Body of pancreas (tissue), 4 donors: ENCODE results near the gene SMLR1. TPM values are rescaled to one million over a fixed set of nuclear protein-coding genes. Genes with fewer than 3 reads are reported as not detected.
A peak's percentile ranks its signal among the peaks of the same experiment; 100 is the strongest.

Experiments
- ATAC-seq: fragments of 150-250 bp; one replicate; pipeline ENCODE4 v1.9.1; 2016
- DNase-seq, 4 donors: peaks; one replicate each; pipeline ENCODE4 v3.0.0-alpha.2; 2019
- H3K27ac ChIP-seq, 4 donors: fragments of 200-600 bp; sonication (generic); 1 replicate in 3 of 4; 2 replicates in 1 of 4; pipeline versions ENCODE4 v1.5.1 to v1.6.1; 2016 to 2019; ENCODE audit warnings: mild to moderate bottlenecking in 1 of 4, mixed read lengths in 1 of 4, moderate library complexity in 1 of 4
- H3K27me3 ChIP-seq, 2 donors: fragments of 200-600 bp; sonication (generic); one replicate each; pipeline ENCODE4 v1.6.0; 2016; ENCODE audit warnings: mild to moderate bottlenecking in 1 of 2
- H3K36me3 ChIP-seq, 2 donors: fragments of 200-600 bp; sonication (generic); replicated peaks in 1 of 2; 2 replicates each; pipeline ENCODE4 v1.5.1; 2016; ENCODE audit warnings: low read depth in 2 of 2; ENCODE audit not compliant: insufficient read depth in 1 of 2
- H3K4me1 ChIP-seq: fragments of 200-600 bp; sonication (generic); one replicate; pipeline ENCODE4 v1.6.0; 2016
- H3K4me3 ChIP-seq, 2 donors: fragments of 200-600 bp; sonication (generic); 1 replicate in 1 of 2; 2 replicates in 1 of 2; pipeline ENCODE4 v1.5.1; 2016 to 2019
- H3K9me3 ChIP-seq, 3 donors: fragments of 200-600 bp; sonication (generic); 1 replicate in 2 of 3; 2 replicates in 1 of 3; pipeline ENCODE4 v1.5.1; 2016
- POLR2A ChIP-seq, 3 donors: fragments of 450-650 bp; IDR thresholded peaks; one replicate each; pipeline ENCODE4 v1.6.1; 2016; ENCODE audit warnings: antibody characterized with exemption in 3 of 3, mild to moderate bottlenecking in 2 of 3
- WGBS, 2 donors: methylation state at CpG; one replicate each; pipeline ENCODE4 v1.1.5; 2017; 5-methylcytosine and 5-hydroxymethylcytosine counted together
- intact Hi-C: fragments of 100-400 bp; cut with DNase I; formaldehyde crosslinking; loops from one replicate; pipeline ENCODE4 v1.15.1; 2023
- total RNA-seq, 2 donors: library from RNA; depleted of rRNA; stranded (reverse); fragments of >200 nt; gene quantifications; one replicate each; pipeline ENCODE4 v1.1.0, GENCODE V29; 2016
- TF ChIP-seq, protein P1 (sequence below), 7 experiments: fragments of 450-650 bp in 4 of 7; fragments of 200-600 bp in 3 of 7; sonication (generic) in 3 of 7; IDR thresholded peaks; one replicate each; pipeline ENCODE4 v1.5.1; 2016 to 2019; ENCODE audit warnings: antibody characterized with exemption in 7 of 7

SMLR1 gene
- total RNA-seq, 2 donors from 2014 or later = 0.52 TPM; not detected in 1

DNA sequence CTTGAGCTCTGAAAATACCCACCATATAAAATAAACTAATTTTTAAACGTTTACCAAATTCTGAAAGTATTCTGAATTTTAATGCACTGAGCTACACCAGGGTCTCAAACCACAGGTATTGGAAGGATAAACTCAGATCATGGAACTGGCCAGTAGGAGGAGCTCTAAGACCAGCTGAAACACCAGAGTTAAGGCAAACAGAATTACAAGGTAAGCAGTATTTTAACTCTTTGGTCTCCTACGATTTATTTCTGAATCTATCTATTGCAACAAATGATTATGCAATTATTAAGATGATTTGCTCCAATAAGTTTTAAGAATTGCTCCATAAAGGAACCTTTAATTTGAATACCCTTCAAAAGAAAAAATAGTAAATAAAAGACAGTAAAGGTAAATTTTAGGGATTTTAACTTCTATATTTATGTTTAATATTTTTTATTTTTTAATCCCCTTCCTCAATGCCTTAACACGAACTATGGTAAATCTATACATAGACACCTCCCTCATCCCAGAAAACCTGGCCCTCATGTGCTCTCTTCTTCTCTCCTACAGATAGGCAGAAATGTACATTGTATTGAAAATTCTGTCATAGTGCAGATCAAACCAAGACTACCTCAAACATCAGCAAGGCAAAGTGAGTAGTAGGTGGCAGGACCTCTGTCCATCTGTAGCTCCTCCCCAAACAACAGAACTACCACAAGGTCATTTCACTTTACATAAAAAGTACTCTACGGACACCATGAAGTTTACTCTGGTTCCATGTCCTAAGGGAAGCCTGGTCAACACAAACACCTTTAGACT lies 58.4 kb downstream of the SMLR1 start:
- peak; percentile 75 to 83 (median 77) for DNase-seq
- peak; percentile 93 for ATAC-seq
- Histone ChIP-seq H3K9me3 (no peaks in the 10 kb centered on the region), H3K4me1 (no peaks in the 10 kb centered on the region), H3K36me3 (no peaks in the 10 kb centered on the region), H3K27ac (no peak overlapping the region), H3K27me3 (no peaks in the 10 kb centered on the region), H3K4me3 (no peak overlapping the region)
- intact Hi-C loops = loop anchor here (10.0 kb wide), 1 partner anchor 649 kb away; no protein-coding TSS in a partner anchor
- 22 to 23% methylated on average over 4 of the region's 4 CpGs for WGBS, 2 donors
- TF ChIP-seq, protein P1, sequence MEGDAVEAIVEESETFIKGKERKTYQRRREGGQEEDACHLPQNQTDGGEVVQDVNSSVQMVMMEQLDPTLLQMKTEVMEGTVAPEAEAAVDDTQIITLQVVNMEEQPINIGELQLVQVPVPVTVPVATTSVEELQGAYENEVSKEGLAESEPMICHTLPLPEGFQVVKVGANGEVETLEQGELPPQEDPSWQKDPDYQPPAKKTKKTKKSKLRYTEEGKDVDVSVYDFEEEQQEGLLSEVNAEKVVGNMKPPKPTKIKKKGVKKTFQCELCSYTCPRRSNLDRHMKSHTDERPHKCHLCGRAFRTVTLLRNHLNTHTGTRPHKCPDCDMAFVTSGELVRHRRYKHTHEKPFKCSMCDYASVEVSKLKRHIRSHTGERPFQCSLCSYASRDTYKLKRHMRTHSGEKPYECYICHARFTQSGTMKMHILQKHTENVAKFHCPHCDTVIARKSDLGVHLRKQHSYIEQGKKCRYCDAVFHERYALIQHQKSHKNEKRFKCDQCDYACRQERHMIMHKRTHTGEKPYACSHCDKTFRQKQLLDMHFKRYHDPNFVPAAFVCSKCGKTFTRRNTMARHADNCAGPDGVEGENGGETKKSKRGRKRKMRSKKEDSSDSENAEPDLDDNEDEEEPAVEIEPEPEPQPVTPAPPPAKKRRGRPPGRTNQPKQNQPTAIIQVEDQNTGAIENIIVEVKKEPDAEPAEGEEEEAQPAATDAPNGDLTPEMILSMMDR (IDR thresholded peaks at IDR 0.05) = peak; percentile 67 to 96 (median 92)
- no peak for TF ChIP-seq POLR2A (IDR thresholded peaks at IDR 0.05)

Other genes starting within 250 kb of the SMLR1 start
- gene EPB41L2, start 235.8 kb downstream of the SMLR1 start, total RNA-seq = 10 to 100 TPM; 43.5 to 47.2 TPM